ENCODE measurements around the gene SSBP3. TPM values are rescaled to one million over a fixed set of nuclear protein-coding genes. Genes with fewer than 3 reads are reported as not detected.
A peak's percentile ranks its signal among the peaks of the same experiment; 100 is the strongest.

SSBP3 gene
- polyA plus RNA-seq, 1 of the 3 experiments (the other 2 are of a cell fraction) = 26.2 TPM

DNA sequence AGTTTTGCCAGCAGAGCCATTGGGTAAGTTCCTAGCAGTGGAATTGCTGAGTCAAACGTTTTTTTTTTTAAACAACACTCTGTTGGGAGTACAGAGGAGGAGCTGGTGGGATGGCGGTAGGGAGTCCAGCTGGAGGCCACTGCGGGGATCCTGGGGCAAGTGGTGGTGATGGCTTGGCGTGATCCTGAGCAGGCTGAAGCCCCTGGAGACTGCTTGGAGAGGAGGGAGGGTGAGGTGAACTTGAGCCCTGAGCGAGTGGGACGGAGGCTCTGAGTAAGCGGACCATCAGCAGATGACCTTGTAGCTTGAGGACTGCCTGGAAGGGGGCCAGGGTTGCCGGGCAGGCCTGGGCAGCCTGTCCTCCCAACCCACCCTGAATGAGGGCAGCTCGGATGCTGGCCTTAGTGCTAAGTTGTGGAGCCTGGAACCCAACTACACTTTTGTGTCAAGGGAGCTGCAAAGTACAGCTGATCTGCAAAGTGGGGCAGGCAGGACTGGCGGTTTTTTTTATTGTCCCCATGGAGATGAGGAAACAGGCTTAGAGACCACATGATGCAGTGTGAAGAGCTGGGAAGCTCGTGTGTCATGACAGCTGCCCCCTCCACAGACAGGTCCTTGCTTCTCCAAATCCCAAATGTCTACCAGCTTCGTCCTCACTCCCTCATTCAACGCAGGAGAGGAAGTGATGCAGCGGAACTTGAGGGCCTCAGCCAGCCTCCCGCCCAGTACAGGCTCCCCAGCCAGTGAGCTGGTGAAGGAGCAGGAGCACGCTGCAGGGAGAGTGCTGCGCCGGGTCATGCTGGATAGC, 186.0 kb downstream of the SSBP3 start:
- ChIA-PET POLR2A (interaction anchor here (1.2 kb wide), 1 partner anchor 20 kb away, joined by 4 read pairs; the partner anchor contains the start of genes CYB5RL and MRPL37), CTCF (interaction anchor here (0.7 to 1.6 kb wide), 6 partner anchors 19 to 269 kb away, joined by 3 to 4 read pairs (median 3); no protein-coding TSS in a partner anchor)
- no peak overlapping the region for H3K9ac ChIP-seq

DNA sequence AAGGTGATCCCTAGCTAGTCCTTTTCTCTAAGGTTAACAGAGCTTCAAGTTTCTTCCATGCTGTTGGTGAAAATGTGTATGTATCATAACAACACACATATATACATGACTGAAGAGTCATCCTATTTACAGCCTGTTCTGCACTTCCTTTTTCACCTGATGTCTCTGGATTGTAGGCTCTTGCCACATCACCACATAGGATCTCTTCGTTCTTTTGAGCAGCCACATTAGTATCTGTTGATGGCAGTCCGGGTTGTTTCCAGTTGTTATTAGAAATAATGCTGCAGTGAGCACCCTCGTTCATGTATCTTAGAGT, 186.5 kb downstream of the SSBP3 start:
- peaks cover 0 to 47% of the 10 kb centered on the region in 2 experiments; a peak in 1 of 4 replicates for H3K4me1 ChIP-seq (ENCODE audit: control insufficient read depth in 1 of 2, insufficient read depth in 2 of 2, low read depth in 1 of 2, low read length in 1 of 2)
- no peak overlapping the region for H3K4me2 ChIP-seq
- H3K4me3 ChIP-seq (ENCODE audit: low read depth in 2 of 2, low read length in 1 of 2) = no peak overlapping the region
- H3K9me3 ChIP-seq = no peaks in the 10 kb centered on the region
- H3K9ac ChIP-seq = no peak overlapping the region
- TF ChIP-seq, protein P1, sequence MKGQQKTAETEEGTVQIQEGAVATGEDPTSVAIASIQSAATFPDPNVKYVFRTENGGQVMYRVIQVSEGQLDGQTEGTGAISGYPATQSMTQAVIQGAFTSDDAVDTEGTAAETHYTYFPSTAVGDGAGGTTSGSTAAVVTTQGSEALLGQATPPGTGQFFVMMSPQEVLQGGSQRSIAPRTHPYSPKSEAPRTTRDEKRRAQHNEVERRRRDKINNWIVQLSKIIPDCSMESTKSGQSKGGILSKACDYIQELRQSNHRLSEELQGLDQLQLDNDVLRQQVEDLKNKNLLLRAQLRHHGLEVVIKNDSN (IDR thresholded peaks at IDR 0.05; ENCODE audit: borderline replicate concordance, low read depth) = no peak
- TF ChIP-seq TAF1 (IDR thresholded peaks at IDR 0.05; ENCODE audit: borderline replicate concordance, low read depth, low read length) = no peak
- TF ChIP-seq, protein P2, sequence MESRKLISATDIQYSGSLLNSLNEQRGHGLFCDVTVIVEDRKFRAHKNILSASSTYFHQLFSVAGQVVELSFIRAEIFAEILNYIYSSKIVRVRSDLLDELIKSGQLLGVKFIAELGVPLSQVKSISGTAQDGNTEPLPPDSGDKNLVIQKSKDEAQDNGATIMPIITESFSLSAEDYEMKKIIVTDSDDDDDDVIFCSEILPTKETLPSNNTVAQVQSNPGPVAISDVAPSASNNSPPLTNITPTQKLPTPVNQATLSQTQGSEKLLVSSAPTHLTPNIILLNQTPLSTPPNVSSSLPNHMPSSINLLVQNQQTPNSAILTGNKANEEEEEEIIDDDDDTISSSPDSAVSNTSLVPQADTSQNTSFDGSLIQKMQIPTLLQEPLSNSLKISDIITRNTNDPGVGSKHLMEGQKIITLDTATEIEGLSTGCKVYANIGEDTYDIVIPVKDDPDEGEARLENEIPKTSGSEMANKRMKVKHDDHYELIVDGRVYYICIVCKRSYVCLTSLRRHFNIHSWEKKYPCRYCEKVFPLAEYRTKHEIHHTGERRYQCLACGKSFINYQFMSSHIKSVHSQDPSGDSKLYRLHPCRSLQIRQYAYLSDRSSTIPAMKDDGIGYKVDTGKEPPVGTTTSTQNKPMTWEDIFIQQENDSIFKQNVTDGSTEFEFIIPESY (IDR thresholded peaks at IDR 0.05; ENCODE audit: borderline replicate concordance, low read depth) = no peak
- TF ChIP-seq MEF2A (IDR thresholded peaks at IDR 0.05; ENCODE audit: borderline replicate concordance, low read depth) = no peak
- TF ChIP-seq GATA2 (CRISPR knock-in tag; IDR thresholded peaks at IDR 0.05) = no peak
- TF ChIP-seq CHD2 (IDR thresholded peaks at IDR 0.05; ENCODE audit: low read length, partially characterized antibody) = no peak
- TF ChIP-seq JUND (IDR thresholded peaks at IDR 0.05) = no peak
- TF ChIP-seq POLR2AphosphoS5 (IDR thresholded peaks at IDR 0.05; ENCODE audit: low read depth, low read length) = no peak
- TF ChIP-seq SMC3 (IDR thresholded peaks at IDR 0.05; ENCODE audit: low read depth, low read length) = no peak
- TF ChIP-seq NFIC (IDR thresholded peaks at IDR 0.05; ENCODE audit: borderline replicate concordance) = no peak
- TF ChIP-seq, protein P3, sequence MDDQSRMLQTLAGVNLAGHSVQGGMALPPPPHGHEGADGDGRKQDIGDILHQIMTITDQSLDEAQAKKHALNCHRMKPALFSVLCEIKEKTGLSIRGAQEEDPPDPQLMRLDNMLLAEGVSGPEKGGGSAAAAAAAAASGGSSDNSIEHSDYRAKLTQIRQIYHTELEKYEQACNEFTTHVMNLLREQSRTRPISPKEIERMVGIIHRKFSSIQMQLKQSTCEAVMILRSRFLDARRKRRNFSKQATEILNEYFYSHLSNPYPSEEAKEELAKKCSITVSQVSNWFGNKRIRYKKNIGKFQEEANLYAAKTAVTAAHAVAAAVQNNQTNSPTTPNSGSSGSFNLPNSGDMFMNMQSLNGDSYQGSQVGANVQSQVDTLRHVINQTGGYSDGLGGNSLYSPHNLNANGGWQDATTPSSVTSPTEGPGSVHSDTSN (IDR thresholded peaks at IDR 0.05) = no peak
- TF ChIP-seq RCOR1 (IDR thresholded peaks at IDR 0.05; ENCODE audit: low read length) = no peak
- TF ChIP-seq, protein P4, sequence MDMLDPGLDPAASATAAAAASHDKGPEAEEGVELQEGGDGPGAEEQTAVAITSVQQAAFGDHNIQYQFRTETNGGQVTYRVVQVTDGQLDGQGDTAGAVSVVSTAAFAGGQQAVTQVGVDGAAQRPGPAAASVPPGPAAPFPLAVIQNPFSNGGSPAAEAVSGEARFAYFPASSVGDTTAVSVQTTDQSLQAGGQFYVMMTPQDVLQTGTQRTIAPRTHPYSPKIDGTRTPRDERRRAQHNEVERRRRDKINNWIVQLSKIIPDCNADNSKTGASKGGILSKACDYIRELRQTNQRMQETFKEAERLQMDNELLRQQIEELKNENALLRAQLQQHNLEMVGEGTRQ (IDR thresholded peaks at IDR 0.05; ENCODE audit: borderline replicate concordance, low read depth, low read length) = no peak
- TF ChIP-seq, protein P5, sequence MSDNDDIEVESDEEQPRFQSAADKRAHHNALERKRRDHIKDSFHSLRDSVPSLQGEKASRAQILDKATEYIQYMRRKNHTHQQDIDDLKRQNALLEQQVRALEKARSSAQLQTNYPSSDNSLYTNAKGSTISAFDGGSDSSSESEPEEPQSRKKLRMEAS (IDR thresholded peaks at IDR 0.05; ENCODE audit: low read depth) = no peak
- H3K9me2 ChIP-seq = no peaks in the 10 kb centered on the region
- no peaks in the 10 kb centered on the region for H3K79me2 ChIP-seq (ENCODE audit: insufficient read depth)
- no peaks in the 10 kb centered on the region for H4K20me1 ChIP-seq (ENCODE audit: insufficient read depth)
- H2AFZ ChIP-seq (ENCODE audit: low read depth) = no peak overlapping the region
- DNase-seq = no peak
- peaks cover 10% of the 10 kb centered on the region for H3F3A ChIP-seq (replicated peaks; ENCODE audit: insufficient read depth)
- H3K27ac ChIP-seq (ENCODE audit: low read depth in 2 of 2, low read length in 1 of 2) = peak overlapping the region in 1 of 2 experiments; percentile 26; a peak in 2 of 4 replicates
- POLR2A ChIA-PET = interaction anchor here (1.2 kb wide), 1 partner anchor 20 kb away, joined by 4 read pairs; the partner anchor contains the start of genes CYB5RL and MRPL37
- CTCF ChIA-PET = interaction anchor here (1.1 to 1.6 kb wide), 4 partner anchors 19 to 270 kb away, joined by 3 to 4 read pairs (median 3); no protein-coding TSS in a partner anchor
- peaks cover 10 to 44% of the 10 kb centered on the region in 2 experiments for H3K36me3 ChIP-seq (replicated peaks in 1 of 2; ENCODE audit: control insufficient read depth in 1 of 2, insufficient read depth in 2 of 2, low read length in 1 of 2)
- H3K27me3 ChIP-seq (ENCODE audit: insufficient read depth) = no peaks in the 10 kb centered on the region
- 86% methylated on average over 3 of the region's 3 CpGs for WGBS (ENCODE audit: low lambda C conversion rate)

More for the DNA sequence above, 186.0 kb downstream of the SSBP3 start:
- H3K9me2 ChIP-seq = no peaks in the 10 kb centered on the region
- no peaks in the 10 kb centered on the region for H3K79me2 ChIP-seq (ENCODE audit: insufficient read depth)
- H3K9me3 ChIP-seq = no peaks in the 10 kb centered on the region
- peak overlapping the region; percentile 26 to 29; a peak in 3 of 4 replicates for H3K27ac ChIP-seq (ENCODE audit: low read depth in 2 of 2, low read length in 1 of 2)
- TF ChIP-seq SIN3A (IDR thresholded peaks at IDR 0.05; ENCODE audit: borderline replicate concordance, low read depth, low read length) = no peak
- TF ChIP-seq, protein P6, sequence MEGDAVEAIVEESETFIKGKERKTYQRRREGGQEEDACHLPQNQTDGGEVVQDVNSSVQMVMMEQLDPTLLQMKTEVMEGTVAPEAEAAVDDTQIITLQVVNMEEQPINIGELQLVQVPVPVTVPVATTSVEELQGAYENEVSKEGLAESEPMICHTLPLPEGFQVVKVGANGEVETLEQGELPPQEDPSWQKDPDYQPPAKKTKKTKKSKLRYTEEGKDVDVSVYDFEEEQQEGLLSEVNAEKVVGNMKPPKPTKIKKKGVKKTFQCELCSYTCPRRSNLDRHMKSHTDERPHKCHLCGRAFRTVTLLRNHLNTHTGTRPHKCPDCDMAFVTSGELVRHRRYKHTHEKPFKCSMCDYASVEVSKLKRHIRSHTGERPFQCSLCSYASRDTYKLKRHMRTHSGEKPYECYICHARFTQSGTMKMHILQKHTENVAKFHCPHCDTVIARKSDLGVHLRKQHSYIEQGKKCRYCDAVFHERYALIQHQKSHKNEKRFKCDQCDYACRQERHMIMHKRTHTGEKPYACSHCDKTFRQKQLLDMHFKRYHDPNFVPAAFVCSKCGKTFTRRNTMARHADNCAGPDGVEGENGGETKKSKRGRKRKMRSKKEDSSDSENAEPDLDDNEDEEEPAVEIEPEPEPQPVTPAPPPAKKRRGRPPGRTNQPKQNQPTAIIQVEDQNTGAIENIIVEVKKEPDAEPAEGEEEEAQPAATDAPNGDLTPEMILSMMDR (IDR thresholded peaks at IDR 0.05) = no peak
- TF ChIP-seq GABPA (IDR thresholded peaks at IDR 0.05; ENCODE audit: low read depth) = no peak
- 0 out of 2 replicates have a peak, but pooled peaks have one; percentile 20 for TF ChIP-seq MXI1 (IDR thresholded peaks at IDR 0.05; ENCODE audit: low read depth, low read length)
- peaks cover 0 to 52% of the 10 kb centered on the region in 2 experiments; a peak in 2 of 4 replicates for H3K4me1 ChIP-seq (ENCODE audit: control insufficient read depth in 1 of 2, insufficient read depth in 2 of 2, low read depth in 1 of 2, low read length in 1 of 2)
- WGBS (ENCODE audit: low lambda C conversion rate) = 77% methylated on average over 13 of the region's 18 CpGs
- no peak overlapping the region for H3K4me3 ChIP-seq (ENCODE audit: low read depth in 2 of 2, low read length in 1 of 2)
- peaks cover 10% of the 10 kb centered on the region for H3F3A ChIP-seq (replicated peaks; ENCODE audit: insufficient read depth)
- no peaks in the 10 kb centered on the region for H4K20me1 ChIP-seq (ENCODE audit: insufficient read depth)
- peaks cover 7 to 39% of the 10 kb centered on the region in 2 experiments for H3K36me3 ChIP-seq (replicated peaks in 1 of 2; ENCODE audit: control insufficient read depth in 1 of 2, insufficient read depth in 2 of 2, low read length in 1 of 2)
- H2AFZ ChIP-seq (ENCODE audit: low read depth) = no peak overlapping the region
- DNase-seq = no peak
- no peaks in the 10 kb centered on the region for H3K27me3 ChIP-seq (ENCODE audit: insufficient read depth)
- H3K4me2 ChIP-seq = no peak overlapping the region
